Stimulated activated CD8-positive, alpha-beta memory T cell treated with anti-CD3 and anti-CD28 coated beads, Interleukin-4, amount 100 ng/mL, for 24 hours (primary cell): ENCODE data around the gene KRT81.
A peak's percentile ranks its signal among the peaks of the same experiment; 100 is the strongest.
"Not testable (repeated sequence)": the region's sequence is repeated elsewhere in the genome, so short reads cannot be mapped to it uniquely, and the experiment has no call there.

Source experiments
- DNase-seq: peaks from one replicate; pipeline ENCODE4 v3.0.0-alpha.2; 2020; ENCODE audit warnings: low read depth

KRT81 gene

GRCh38 chr12:52317468-52318052 is 26.2 kb upstream of the KRT81 start:
- no peak for DNase-seq

- DNase-seq: no peak
These were observed 25.4 kb upstream of the KRT81 start for GRCh38 chr12:52316701-52317100.

- DNase-seq: no peak
These were observed 25.0 kb upstream of the KRT81 start for GRCh38 chr12:52316290-52316689.

DNA sequence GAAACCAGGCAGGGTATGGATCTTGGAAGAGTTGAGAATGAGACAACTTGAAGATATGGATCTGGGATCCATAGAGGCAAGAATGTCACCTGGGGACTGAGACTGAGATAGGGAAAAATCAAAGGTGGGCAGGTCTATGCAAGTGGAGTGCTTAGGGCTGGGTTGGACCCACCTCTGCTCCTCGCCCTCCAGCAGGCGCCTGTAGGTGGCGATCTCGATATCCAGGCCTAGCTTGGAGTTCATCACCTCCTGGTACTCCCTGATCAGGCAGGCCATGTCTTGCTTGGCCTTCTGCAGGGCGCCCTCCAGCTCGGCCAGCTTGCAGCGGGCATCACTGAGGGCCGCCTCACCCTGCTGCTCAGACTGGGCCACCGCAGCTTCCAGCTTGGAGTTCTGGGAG is 24.4 kb upstream of the KRT81 start:
- DNase-seq: peak; percentile 13

DNA sequence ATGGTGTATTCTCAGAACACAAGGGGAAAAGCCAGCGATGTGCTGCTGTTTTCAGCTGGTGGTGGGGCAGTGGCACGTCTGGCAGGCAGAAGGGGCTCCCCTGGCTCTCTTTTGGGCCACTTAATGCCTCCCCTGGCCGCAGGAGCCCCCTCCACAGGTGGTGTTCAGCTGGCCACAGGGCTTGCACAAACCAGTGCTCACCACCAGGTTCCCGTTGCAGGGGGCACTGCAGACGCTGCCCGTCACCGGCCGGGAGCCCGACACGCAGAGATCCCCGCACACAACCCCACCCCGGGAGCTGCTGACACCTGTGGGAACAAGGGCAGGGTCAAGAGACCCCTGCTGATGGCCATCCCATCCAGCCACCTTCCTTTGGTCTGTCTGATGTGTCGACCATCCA is 23.2 kb upstream of the KRT81 start:
- no peak for DNase-seq

- no peak for DNase-seq
These were observed 22.6 kb upstream of the KRT81 start for GRCh38 chr12:52313926-52314325.

DNA sequence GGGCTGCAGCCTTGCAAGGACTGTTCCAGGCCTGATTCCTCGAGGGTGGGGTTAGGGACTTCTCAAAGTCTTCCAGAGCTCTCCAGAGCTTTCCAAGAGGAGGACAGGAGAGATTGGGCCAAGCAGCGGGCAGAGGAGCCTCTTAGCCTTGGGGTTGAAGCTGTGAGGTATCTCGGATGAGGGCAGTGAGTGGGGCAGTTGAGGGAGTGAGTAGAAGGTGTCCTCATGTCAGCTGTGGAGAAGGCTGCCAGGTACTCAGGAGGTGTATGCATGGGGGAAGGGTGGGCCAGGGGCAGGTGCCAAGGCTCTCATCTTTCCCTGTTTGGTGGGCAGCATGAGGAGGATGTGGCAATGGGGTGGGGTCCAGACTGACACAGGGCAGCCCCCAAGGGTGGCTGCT is 22.1 kb upstream of the KRT81 start:
- DNase-seq: no peak

DNA sequence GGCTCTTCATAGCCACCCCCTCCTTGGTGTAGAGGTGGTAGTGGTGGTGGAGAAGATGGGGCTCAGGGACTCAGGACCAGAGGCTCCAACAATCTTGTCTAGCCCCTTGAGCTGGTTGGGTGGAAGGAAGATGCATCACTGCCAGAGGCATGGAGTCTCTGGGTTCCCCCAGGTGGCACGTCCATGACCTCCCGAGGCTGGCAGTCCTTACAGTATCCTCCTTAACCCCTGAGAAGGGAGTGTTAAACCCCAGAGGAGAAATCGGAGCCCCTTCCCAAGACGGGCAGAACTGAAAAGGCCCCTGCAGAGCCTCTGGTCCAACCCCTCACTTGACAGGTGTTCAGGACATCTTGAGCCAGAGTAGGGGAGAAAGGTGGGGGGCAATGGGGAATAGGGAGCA is 20.8 kb upstream of the KRT81 start:
- DNase-seq: no peak

DNA sequence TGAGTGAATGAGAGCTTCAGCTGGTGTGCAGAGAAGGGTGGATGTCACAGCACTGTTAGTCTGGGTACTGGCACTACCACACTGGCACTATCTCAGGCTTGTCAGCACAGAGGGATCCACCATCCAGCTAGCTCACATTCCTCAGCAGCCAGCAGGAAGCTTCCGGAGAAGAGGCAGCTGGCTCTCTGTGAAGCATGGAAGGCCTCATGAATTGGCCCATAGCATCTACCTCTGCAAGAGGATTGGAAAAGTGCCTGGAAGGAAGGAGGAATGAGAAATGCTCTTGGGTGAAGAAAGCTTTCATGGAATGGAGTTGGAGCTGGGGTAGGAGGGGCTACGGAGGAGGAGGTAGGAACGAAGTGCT is 19.9 kb upstream of the KRT81 start:
- no peak for DNase-seq

DNA sequence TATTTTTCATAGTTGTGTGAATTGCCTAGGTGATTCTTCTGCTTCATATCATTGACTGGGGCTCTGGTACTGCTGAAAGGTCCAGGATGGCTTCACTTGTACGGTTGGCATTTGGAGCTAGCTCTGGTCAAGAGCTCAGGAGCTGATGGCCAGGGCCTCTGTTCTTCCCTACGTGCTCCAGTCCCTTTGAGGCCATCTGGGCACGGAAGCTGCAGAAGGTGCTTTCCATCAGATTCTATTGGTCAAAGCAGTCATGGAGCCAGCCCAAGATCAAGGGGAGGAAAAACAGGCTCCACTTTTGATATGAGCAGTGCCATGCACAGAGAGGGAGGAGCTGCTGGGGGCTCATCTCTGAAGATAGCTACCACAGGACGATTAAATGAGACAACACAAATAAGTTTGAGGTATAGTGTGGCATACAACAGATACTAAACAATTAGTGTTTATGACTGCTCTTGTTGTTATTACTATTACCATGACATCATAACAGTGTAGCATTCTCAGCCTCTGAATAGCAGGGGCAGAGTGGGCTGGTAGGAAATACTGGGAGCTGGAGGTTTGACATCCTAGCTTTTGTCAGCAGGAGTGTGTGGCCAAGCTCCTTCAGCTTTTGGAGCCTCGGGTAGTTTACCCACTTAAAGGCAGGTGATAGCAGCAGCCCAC is 19.4 kb upstream of the KRT81 start:
- DNase-seq: no peak

GRCh38 chr12:52308806-52309425 is 17.6 kb upstream of the KRT81 start:
- no peak for DNase-seq

- peak; percentile 41 for DNase-seq
These were observed 16.8 kb upstream of the KRT81 start for GRCh38 chr12:52307836-52308805.

DNA sequence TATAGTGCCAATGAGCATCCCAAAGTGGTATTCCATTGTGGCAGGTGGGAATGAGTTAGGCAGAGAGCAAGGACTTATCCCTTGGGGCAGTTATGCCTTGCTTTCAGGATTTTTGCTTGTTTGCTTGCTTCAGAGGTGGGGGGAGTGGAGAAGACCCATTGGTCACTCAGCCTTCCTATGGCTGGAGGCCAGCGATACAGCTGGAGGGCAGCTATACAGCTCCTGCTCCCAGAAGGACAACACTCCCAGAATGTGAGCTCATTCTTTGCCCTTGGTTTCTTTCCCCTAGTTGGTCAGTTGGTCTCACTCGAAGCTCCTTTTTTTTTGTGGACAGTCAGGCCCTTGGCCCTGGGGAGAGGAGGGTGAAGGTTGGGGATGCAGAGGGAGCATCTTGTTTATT is 15.4 kb upstream of the KRT81 start:
- no peak for DNase-seq

- DNase-seq: no peak
These were observed 14.8 kb upstream of the KRT81 start for GRCh38 chr12:52305921-52306705.

DNA sequence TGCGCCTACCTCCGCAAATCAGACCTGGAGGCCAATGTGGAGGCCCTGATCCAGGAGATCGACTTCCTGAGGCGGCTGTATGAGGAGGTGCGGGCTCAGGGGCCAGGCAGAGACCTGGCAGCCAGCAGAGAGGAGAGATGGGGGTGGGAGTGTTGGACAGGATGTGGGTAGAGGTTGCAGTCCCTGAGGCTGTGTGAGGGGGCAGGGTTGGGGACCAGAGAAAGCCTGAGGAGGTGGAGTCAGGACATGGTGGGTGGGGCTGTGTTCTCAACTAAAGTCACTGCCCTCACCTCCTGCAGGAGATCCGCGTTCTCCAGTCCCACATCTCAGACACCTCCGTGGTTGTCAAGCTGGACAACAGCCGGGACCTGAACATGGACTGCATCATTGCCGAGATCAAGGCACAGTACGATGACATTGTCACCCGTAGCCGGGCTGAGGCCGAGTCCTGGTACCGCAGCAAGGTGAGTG is 13.6 kb upstream of the KRT81 start:
- peak; percentile 13 for DNase-seq

DNA sequence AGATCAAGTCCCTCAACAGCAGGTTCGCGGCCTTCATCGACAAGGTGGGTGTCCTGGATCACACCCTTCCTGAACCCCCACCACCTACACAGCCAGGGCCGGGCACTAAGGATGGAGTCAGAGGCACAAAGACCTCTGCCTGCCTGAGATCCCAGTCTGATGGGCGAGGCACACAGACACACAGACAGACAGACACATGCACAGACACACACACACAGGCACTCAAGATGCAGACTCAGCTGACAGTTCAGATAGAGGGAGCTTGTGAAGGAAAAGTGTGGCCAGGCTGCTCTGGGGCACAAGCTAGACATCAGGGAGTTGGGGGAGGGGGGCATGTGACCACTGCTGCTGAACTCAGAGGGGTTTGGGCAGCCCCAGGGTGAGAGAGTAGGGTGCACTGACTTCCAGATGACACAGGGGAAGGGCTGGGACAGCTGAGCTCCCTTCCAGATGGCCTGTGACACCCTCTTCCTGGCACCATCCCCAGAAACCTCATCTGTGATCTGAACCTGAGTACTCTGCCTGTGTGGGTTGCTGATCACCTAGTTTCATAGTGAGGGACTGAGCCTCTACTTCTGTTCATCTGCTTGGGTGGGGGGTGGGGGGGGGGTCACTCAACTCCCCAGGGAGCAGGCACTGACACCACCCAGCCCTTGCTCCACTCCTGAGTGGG is 11.0 kb upstream of the KRT81 start:
- not testable (repeated sequence) for DNase-seq

DNA sequence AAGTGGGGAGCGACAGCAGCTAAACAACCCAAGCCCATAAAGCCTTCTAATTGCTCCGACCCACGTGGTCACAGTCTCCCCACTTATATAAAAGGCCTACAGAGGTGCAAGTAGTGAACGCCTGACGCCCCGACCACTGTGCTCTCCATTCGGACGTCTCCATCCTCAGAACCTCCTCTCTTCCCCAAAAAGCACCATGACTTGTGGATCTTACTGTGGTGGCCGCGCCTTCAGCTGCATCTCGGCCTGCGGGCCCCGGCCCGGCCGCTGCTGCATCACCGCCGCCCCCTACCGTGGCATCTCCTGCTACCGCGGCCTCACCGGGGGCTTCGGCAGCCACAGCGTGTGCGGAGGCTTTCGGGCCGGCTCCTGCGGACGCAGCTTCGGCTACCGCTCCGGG is 10.4 kb upstream of the KRT81 start:
- DNase-seq: not testable (repeated sequence)

GRCh38 chr12:52300796-52301691 is 9.7 kb upstream of the KRT81 start:
- no peak for DNase-seq

- DNase-seq: no peak
These were observed 7.4 kb upstream of the KRT81 start for GRCh38 chr12:52298677-52299190.
